GM18873 (cell line): ENCODE results near the gene TNXB.

Source experiments
- ATAC-seq: cut with Tn5 transposase; IDR thresholded peaks from one replicate; pipeline ENCODE4 v1.9.1; 2021; ENCODE audit warnings: mild to moderate bottlenecking, moderate library complexity, moderate number of reproducible peaks; ENCODE audit not compliant: unreplicated experiment, low FRiP score

TNXB gene

GRCh38 chr6:32087574-32088486 lies 21.3 kb downstream of the TNXB start:
- ATAC-seq: no peak

GRCh38 chr6:32086661-32087573 lies 22.2 kb downstream of the TNXB start:
- no peak for ATAC-seq

GRCh38 chr6:32085759-32086459 lies 23.2 kb downstream of the TNXB start:
- no peak for ATAC-seq

DNA sequence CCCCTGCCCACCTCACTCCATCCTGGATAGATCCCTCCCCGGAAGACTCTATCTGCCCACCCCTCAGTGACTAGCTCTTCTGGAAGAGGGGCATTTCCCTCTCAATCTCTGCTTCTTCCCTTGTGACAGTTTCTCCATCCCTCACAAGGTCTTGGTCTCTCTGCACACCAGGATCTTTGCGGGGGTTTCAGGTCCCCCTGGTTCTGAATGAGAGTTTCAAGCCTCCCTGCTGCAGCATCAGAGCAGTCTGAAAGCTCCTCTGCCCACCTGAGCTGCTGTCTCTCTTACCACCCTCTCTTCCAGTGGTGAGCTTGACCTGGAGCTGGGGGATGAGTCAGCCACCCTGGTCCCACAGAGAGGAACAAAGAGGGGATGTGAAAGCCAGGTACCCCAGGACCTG lies 24.4 kb downstream of the TNXB start:
- no peak for ATAC-seq

DNA sequence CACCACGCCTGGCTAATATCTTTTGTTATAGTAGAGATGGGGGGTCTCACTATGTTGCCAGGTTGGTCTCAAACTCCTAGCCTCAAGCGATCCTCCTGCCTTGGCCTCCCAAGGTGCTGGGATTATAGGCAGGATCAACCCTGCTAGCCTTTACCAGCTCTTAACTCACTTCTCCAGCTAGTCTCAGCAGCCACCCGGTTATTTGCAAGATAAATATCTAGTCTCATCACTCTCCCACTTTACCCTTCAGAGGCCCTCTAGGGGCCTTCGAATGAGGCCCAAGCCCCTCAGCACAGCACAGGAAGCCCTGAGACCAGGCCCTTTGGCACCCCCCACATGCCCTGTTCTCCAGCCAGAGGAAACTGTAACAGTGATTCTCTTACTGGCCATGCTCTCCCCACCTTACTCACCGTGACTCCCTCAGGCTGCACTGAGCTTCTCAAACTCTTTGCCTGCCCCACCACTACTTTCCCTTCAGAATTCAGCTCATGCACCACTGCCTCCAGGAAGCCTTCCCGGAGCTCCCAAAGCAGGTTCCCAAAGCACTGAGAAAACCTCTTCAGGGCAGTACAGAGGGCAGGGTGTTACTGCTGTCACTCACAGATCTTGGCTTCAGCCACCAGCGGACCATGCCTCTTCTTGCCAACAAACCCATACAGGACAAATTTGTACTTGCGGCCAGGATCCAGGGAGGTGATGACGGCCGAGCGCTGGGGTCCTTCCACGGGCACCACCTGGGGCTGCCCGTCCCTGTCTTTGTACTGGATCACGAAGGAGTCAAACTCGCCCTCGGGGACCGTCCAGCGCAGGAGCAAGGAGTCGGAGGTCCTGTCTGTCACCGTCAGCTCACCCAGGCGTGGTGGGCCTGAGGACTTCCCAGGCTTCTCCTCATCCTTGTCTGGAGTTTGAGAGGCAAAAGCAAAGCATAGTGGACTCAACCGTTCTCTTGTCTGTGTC lies 25.0 kb downstream of the TNXB start:
- ATAC-seq: no peak

- no peak for ATAC-seq
Measured at GRCh38 chr6:32082935-32083334, 26.2 kb downstream of the TNXB start.

GRCh38 chr6:32082478-32082877 lies 26.7 kb downstream of the TNXB start:
- no peak for ATAC-seq

DNA sequence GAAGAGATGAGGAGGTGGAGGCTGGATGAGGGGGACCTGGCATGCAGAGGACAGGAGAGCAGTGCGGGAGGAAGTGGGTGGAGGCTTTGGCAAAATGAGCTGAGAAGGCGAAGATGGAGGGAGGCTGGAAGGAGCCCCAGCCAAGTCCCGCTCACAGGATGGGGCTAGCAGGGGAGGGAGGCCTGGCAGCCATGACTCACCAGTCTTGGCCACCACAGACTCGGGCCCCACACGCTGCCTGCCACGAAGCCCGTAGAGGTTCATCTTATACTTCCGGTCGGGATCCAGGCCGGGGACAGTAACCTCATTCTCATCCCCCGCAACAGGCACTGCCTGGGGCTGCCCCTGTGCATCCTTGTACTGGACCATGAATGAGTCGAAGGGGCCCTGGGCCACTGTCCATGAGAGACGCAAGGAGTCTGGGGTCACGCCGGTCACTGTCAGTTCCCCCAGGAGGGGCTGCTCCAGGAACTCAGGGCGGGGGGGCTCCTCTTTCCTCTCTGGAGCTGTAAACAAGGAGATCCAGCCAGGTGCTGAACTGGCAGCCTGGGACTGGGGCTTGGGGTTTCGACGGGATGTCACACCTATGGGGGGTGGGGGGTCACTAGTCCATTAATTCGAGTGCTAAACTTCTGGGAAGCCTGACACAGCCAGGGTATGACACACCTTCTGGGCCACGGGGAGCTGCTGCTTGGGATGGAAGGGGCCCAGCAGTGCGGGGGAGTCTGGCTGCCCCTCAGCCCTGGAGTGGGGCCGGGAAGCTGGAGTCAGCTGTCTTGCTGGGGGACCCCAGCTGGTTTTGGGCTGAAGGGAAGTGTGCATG lies 27.8 kb downstream of the TNXB start:
- ATAC-seq: no peak

DNA sequence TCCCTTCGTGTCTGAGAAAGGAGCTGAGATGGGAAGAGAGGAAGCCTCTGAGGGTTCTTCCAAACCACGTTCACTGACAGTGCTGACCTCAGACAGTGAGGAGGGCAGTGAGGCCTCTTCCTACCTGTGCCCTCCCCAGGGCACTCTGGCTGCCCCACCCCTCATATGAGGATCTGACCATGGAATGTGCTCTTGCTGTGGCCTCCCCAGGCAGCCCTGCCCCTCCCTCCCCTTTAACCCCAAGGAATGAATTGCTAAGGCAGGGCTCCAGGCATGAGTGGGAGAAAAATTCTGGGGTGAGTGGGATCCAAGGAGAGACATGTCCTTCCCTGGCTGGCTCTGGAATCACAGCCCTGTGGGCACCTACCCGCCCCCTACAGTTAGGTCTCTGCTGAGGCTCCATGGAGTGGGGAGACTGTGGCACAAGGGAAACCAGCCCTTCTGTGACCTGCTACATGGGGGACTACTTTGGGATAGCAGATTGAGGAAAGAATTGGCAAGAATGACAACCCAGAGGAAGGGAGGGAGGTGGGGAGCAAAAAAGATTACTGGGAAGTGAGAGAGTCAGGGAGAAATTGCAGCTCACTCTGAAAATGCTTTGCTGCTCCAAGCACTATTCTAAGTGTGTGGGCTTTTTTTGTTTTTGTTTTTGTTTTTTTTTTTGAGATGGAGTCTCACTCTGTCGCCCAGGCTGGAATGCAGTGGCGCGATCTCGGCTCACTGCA lies 29.4 kb downstream of the TNXB start:
- no peak for ATAC-seq

- no peak for ATAC-seq
Measured at GRCh38 chr6:32076321-32076809, 32.8 kb downstream of the TNXB start.

GRCh38 chr6:32075781-32076180 lies 33.4 kb downstream of the TNXB start:
- no peak for ATAC-seq

- no peak for ATAC-seq
Measured at GRCh38 chr6:32074996-32075532, 34.1 kb downstream of the TNXB start.

DNA sequence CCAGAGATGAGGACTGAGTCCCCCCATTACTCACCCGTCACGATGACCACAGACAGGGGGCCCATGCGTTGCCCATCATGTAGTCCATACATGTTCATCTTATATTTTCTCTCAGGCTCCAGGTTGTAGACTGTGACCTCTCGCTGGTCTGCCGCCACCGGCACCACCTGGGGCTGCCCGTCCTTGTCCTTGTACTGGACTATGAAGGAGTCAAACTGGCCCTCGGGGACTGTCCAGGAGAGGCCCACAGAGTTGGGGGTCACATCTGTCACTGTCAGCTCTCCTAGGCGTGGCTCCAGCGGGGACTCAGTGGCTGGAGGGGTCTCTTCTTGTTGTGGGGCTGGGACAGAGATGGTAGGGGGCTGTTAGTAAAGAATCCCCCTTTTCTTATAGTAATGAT lies 35.5 kb downstream of the TNXB start:
- ATAC-seq: no peak

DNA sequence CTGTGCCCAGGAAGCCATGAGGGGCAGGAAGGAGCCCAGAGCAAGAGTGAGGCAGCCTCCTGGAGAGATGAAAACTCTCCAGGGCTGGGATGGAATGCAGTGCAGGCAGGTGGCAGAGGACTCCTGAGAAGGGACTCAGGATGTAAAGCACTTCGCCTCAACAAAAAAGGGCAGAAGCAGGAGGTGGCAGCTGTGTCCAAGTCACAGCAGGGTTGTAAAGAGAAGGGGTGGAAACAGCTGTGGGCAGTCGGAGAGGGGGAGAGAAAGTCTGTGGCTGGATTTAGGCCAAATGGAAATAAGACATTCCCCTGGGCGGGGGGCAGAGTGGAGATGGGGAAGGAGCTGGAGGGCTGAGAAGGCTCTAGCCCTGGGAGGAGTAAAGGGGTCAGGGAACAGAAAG lies 36.0 kb downstream of the TNXB start:
- ATAC-seq: no peak

- no peak for ATAC-seq
Measured at GRCh38 chr6:32070814-32071543, 38.2 kb downstream of the TNXB start.

GRCh38 chr6:32069878-32070515 lies 39.1 kb downstream of the TNXB start:
- no peak for ATAC-seq

DNA sequence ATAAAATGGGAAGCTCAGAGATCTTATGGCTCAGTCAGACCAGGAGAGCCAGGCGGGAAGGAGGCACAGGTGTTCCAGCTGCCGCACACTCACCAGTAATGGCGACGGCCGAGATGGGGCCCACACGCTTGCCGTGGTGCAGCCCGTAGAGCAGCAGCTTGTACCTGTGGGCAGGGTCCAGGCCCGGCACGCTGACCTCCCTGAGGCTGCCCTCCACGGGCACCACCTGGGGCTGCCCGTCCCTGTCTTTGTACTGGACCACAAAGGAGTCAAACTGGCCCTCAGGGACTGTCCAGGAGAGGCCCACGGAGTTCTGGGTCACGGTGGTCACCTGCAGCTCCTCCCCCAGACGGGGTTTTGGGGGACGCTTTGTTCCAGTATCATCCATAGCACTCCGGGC lies 39.7 kb downstream of the TNXB start:
- no peak for ATAC-seq
